GM19240 (cell line): ENCODE data around the gene KLHL21.
A peak's percentile ranks its signal among the peaks of the same experiment; 100 is the strongest.
"Not testable (repeated sequence)": the region's sequence is repeated elsewhere in the genome, so short reads cannot be mapped to it uniquely, and the experiment has no call there.

ENCODE experiments used
- DNase-seq: peaks from one replicate; pipeline ENCODE4 v3.0.0; 2011; ENCODE audit warnings: low spot score; ENCODE audit not compliant: insufficient read length

KLHL21 gene

DNA sequence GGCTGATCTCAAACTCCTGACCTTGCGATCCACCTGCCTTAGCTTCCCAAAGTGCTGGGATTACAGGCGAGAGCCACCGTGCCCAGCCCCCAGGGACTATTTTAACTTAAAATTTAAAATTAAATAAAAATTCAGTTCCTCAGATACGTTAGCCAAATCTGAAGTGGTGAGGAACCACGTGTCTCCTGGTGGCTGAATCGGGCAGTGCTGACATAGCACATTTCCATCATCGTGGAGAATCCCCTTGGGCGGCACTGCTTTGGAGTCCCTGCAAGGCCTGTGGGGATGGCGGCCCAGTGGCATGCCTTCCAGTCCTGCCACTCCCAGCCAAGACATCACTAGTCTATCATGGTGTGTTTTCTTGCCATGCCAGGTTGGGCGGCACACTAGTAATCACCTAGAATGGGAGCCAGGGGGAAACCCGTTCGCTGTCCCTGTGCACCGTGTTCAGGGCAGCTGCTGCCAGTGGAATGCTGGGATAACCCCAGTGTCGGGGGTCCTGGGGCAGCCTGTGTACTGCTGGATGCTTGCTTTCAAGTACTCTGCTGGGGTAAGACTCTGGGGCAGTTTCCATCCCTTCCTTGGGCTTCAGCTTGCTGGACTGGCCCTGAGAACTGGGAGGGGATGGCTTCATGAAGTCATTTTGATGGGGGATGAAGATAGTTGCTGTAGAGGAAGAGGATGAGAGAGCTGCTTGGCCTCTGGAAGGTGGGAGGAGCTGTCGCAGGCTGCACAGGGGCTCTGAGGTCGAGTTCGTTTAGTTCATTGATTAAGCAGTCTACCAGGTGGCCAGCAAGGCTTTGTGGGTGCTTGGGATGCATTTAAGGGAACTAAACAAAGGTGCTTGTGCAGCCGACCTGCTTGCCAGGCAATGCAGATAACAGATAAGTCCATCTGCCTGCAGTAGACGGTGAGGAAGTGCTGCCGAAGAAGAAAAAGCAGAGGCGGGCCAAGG lies 18.3 kb downstream of the KLHL21 start:
- no peak for DNase-seq

- DNase-seq, result no peak
These were observed 20.3 kb downstream of the KLHL21 start for GRCh38 chr1:6582370-6582769.

- DNase-seq, result no peak
These were observed 20.9 kb downstream of the KLHL21 start for GRCh38 chr1:6581561-6582305.

DNA sequence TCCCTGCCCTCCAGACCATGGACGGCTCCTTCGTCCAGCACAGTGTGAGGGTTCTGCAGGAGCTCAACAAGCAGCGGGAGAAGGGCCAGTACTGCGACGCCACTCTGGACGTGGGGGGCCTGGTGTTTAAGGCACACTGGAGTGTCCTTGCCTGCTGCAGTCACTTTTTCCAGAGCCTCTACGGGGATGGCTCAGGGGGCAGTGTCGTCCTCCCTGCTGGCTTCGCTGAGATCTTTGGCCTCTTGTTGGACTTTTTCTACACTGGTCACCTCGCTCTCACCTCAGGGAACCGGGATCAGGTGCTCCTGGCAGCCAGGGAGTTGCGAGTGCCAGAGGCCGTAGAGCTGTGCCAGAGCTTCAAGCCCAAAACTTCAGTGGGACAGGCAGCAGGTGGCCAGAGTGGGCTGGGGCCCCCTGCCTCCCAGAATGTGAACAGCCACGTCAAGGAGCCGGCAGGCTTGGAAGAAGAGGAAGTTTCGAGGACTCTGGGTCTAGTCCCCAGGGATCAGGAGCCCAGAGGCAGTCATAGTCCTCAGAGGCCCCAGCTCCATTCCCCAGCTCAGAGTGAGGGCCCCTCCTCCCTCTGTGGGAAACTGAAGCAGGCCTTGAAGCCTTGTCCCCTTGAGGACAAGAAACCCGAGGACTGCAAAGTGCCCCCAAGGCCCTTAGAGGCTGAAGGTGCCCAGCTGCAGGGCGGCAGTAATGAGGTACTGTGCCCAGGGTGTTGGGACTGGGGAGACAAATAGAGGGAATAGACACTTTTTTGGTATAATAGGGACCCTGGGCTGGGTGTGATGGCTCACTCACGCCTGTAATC lies 21.9 kb downstream of the KLHL21 start:
- DNase-seq, result no peak

DNA sequence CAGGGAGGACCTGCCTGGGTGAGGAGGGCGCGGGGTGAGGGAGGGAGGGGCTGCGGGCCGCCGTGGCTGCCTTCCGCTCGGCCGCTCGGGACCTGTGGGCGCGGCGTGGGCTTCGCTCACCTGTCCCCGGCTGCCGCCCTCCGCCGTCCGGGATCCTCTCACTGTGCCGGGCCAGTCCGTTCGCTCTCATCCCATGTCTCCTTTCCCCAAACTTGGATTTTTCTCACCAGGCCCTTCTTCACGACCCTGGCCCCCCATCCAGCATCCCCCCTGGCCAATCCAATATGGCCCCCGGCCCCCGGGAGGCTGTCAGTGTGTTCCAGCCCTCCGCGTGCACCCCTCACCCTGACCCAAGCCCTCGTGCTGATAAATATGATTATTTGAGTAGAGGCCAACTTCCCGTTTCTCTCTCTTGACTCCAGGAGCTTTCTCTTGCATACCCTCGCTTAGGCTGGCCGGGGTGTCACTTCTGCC lies 22.5 kb downstream of the KLHL21 start:
- no peak for DNase-seq

GRCh38 chr1:6579374-6580118 lies 23.1 kb downstream of the KLHL21 start, which contains the start of gene ZBTB48:
Gene ZBTB48, plus strand, starts transcription at chr1:6579994. Its CDS starts 616 bp downstream, at chr1:6580610.
- peak; percentile 100 for DNase-seq

- DNase-seq, result no peak
These were observed 23.9 kb downstream of the KLHL21 start for GRCh38 chr1:6578624-6579373.

GRCh38 chr1:6577831-6578525 lies 24.7 kb downstream of the KLHL21 start:
- no peak for DNase-seq

DNA sequence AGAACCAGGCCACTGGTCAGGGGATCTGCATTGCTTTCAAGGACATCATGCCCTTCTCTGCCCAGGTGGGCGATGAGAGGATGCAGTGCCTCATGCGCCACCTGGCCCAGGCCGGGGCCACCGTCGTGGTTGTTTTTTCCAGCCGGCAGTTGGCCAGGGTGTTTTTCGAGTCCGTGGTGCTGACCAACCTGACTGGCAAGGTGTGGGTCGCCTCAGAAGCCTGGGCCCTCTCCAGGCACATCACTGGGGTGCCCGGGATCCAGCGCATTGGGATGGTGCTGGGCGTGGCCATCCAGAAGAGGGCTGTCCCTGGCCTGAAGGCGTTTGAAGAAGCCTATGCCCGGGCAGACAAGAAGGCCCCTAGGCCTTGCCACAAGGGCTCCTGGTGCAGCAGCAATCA lies 27.9 kb downstream of the KLHL21 start:
- no peak for DNase-seq

GRCh38 chr1:6574025-6574620 lies 28.5 kb downstream of the KLHL21 start:
- no peak for DNase-seq

DNA sequence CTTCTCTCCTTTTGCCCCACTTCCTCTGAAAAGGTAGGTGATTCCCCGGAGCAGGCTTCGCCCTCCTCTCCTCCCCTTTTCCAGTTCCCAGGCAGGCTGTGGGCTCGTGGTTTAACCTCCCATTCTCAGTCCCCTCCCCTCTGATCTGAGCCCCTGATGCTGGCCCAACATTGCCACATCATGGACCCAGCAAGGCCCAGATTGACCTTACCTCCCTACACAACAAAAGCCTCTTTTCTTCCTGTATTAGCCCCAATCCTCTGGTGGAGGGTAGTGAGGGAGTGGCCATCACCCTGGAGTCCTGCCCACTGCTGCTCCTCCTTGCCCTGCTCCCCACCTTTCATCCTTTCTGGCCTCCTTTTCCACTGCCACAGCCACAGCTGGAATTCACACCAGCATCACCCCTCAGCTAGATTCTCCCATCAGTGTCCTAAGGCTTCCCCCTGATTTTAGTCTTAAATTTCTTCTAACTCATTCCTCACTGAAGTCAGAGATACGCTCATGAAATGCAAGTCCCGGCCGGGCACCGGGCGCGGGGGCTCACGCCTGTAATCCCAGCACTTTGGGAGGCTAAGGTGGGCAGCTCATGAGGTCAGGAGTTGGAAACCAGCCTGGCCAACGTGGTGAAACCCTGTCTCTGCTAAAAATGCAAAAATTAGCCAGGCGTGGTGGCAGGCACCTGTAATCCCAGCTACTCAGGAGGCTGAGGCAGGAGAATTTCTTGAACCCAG lies 29.9 kb downstream of the KLHL21 start:
- DNase-seq, result no peak

DNA sequence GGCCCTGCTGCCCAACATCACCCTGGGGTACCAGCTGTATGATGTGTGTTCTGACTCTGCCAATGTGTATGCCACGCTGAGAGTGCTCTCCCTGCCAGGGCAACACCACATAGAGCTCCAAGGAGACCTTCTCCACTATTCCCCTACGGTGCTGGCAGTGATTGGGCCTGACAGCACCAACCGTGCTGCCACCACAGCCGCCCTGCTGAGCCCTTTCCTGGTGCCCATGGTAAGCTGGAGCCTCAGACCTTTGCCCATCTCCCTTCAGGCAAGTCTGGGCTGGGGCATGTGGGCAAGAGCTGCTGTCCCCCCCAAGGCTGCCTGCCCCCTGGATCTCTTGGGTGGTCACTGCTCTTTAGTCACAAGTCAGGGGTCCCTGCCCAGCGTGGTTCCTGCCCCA lies 31.7 kb downstream of the KLHL21 start:
- no peak for DNase-seq

GRCh38 chr1:6570100-6570499 lies 32.6 kb downstream of the KLHL21 start:
- no peak for DNase-seq

DNA sequence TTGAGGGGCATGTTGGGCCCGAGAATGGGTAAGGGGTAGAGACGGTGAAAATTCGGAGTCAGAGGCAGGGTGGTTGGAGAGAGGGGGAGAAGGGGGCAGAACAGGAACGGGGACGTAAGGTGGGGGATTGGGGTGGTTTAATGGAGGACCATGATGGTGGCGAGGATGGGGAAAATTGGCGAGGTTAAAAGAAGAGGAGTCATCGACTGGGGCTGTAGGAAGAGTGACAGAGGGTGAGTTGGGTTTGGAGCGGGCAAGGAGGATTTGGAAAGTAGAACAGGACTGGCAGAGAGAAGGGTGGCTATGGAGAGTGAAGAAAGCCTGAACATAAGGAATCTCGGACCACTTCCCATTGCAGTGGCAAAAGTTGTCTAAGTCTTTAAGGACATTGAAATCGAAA lies 33.6 kb downstream of the KLHL21 start:
- DNase-seq, result no peak

DNA sequence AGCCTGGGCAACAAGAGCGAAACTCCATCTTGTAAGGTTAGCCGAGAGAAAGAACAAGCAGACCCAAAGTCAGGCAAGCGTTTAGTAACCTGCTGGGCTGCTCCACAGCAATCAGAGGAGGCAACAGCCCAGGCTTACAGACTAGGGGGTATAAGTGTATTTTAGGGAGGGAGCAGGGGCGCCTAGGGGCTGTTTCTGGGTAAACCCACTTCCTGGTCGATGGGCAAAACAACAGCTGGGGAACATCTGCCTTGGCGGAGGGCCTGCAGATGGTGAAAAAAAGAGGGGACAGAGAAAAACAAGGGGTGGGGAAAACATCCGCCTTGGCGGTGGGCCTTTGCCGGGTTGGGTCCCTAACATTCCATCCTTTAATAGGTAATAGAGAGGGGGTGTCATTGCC lies 42.4 kb downstream of the KLHL21 start:
- DNase-seq, result no peak

DNA sequence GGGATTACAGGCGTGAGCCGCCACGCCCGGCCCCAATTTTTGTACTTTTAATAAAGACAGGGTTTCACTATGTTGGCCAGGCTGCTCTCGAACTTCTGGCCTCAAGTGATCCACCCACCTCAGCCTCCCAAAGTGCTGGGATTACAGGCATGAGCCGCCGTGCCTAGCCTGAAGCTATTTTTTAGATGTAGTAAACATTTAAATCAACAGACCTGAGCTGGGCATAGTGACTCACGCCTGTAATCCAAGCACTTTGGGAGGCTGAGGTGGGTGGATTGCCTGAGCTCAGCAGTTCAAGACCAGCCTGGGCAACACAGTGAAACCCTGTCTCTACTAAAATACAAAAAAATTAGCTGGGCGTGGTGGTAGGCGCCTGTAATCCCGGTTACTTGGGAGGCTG lies 43.5 kb downstream of the KLHL21 start:
- not testable (repeated sequence) for DNase-seq

DNA sequence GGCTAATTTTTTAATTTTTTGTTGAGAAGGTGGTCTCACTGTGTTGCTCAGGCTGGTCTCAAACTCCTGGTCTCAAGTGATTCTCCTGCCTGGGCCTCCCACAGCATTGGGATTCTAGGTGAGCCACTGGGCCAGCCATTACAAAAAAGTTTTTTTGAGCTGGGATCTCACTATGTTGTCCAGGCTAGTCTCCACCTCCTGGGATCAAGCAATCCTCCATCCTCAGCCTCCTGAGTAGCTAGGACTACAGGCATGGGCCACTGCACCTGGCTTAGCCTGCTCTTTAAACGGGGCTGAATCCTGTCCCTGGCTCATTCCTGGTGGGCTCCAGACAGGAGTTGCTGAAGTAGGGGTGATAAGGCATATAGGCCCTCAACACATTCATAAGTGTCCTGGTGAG lies 45.1 kb downstream of the KLHL21 start:
- no peak for DNase-seq
